Spleen (tissue), 11 donors: ENCODE data around the gene RGPD8. TPM values are rescaled to one million over a fixed set of nuclear protein-coding genes. Genes with fewer than 3 reads are reported as not detected.
"Not testable (repeated sequence)": the region's sequence is repeated elsewhere in the genome, so short reads cannot be mapped to it uniquely, and the experiment has no call there.

Experiments used
- DNase-seq: peaks from one replicate; pipeline ENCODE4 v3.0.0-alpha.2; 2020
- H3K27ac ChIP-seq, 8 donors: fragments of 200-600 bp; sonication (generic) in 7 of 8; 1 replicate in 4 of 8; 2 replicates in 4 of 8; pipeline versions ENCODE4 v1.5.0 to v1.8.0; 2016 to 2021; ENCODE audit warnings: inconsistent platforms in 4 of 8, mild to moderate bottlenecking in 4 of 8, moderate library complexity in 1 of 8
- H3K27me3 ChIP-seq, 7 donors: fragments of 200-600 bp; sonication (generic) in 6 of 7; replicated peaks in 1 of 7; 1 replicate in 4 of 7; 2 replicates in 3 of 7; pipeline versions ENCODE4 v1.5.0 to v1.8.0; 2016 to 2021; ENCODE audit warnings: inconsistent platforms in 3 of 7, mild to moderate bottlenecking in 1 of 7
- H3K36me3 ChIP-seq, 6 donors: fragments of 200-600 bp; sonication (generic) in 5 of 6; 1 replicate in 4 of 6; 2 replicates in 2 of 6; pipeline versions ENCODE4 v1.5.0 to v1.8.0; 2016 to 2021; ENCODE audit warnings: inconsistent platforms in 2 of 6
- H3K4me1 ChIP-seq, 6 donors: fragments of 200-600 bp; sonication (generic) in 5 of 6; 1 replicate in 3 of 6; 2 replicates in 3 of 6; pipeline versions ENCODE4 v1.5.0 to v1.8.0; 2016 to 2021; ENCODE audit warnings: inconsistent platforms in 3 of 6
- H3K4me3 ChIP-seq, 8 donors: fragments of 200-600 bp; sonication (generic) in 7 of 8; 1 replicate in 4 of 8; 2 replicates in 4 of 8; pipeline versions ENCODE4 v1.5.0 to v1.8.0; 2016 to 2021; ENCODE audit warnings: inconsistent platforms in 4 of 8, mild to moderate bottlenecking in 4 of 8, moderate library complexity in 2 of 8
- H3K9me3 ChIP-seq, 8 donors: fragments of 200-600 bp; sonication (generic) in 7 of 8; 1 replicate in 4 of 8; 2 replicates in 4 of 8; pipeline versions ENCODE4 v1.5.0 to v1.8.0; 2016 to 2021; ENCODE audit warnings: inconsistent platforms in 4 of 8
- POLR2A ChIP-seq, 3 donors: fragments of 450-650 bp; IDR thresholded peaks; one replicate each; pipeline ENCODE4 v1.5.1; 2017; ENCODE audit warnings: antibody characterized with exemption in 3 of 3, mild to moderate bottlenecking in 1 of 3
- POLR2AphosphoS5 ChIP-seq, 3 donors: sonication (generic); formaldehyde crosslinking; IDR thresholded peaks; one replicate each; pipeline ENCODE4 v1.5.1; 2017; ENCODE audit warnings: antibody characterized with exemption in 3 of 3
- WGBS, 5 donors: extraction: QIAGEN DNeasy Blood & Tissue Kit in 3 of 5; methylation state at CpG; one replicate each; pipeline versions ENCODE4 v1.1.5 to v1.1.7; 2013 to 2018; 5-methylcytosine and 5-hydroxymethylcytosine counted together
- intact Hi-C: fragments of 100-400 bp; cut with DNase I; formaldehyde crosslinking; loops from one replicate; pipeline ENCODE4 v1.15.0; 2023; ENCODE audit warnings: low total_unique reads
- polyA plus RNA-seq, 3 donors: library from polyadenylated mRNA; stranded (reverse); fragments of 200-250 nt; gene quantifications; one replicate each; pipeline ENCODE4 v1.2.1, GENCODE V29; 2013
- total RNA-seq, 7 donors: library from RNA; depleted of rRNA in 3 of 7; stranded (reverse); fragments of >200 nt in 3 of 7; fragmentation: NEBNext Ultra II Directional in 4 of 7; extraction: Animal tissue kit (Norgen Biotek cat#: 25700) in 4 of 7; gene quantifications; one replicate each; pipeline versions ENCODE4 v1.1.0 to v1.2.1, GENCODE V29; 2016 to 2021
- TF ChIP-seq, protein P1 (sequence below), 11 experiments: fragments of 200-600 bp in 7 of 11; fragments of 450-650 bp in 4 of 11; sonication (generic) in 4 of 11; IDR thresholded peaks in 8 of 11; conservative IDR thresholded peaks in 3 of 11; 1 replicate in 7 of 11; 2 replicates in 4 of 11; pipeline versions ENCODE4 v1.4.0 to v1.8.0; 2016 to 2021; ENCODE audit warnings: antibody characterized with exemption in 11 of 11, inconsistent platforms in 4 of 11, mild to moderate bottlenecking in 1 of 11
- donor health status: healthy with polysubstance abuse.
- donor health status: DM: no; HTN: no; CAD: no; lungs with moderate emphysema.
- donor health status: DM: no; HTN: no; CAD: no.
- donor health status: Bipolar disorder and iron deficiency.
- donor health status: healthy.
- donor health status: DM: no; HTN: no; CAD: no.
- donor health status: DM: yes; HTN: yes; CAD: no.

Gene RGPD8
- total and polyA plus RNA-seq, 10 donors: 0.09 to 35.4 (median 17.7) TPM

DNA sequence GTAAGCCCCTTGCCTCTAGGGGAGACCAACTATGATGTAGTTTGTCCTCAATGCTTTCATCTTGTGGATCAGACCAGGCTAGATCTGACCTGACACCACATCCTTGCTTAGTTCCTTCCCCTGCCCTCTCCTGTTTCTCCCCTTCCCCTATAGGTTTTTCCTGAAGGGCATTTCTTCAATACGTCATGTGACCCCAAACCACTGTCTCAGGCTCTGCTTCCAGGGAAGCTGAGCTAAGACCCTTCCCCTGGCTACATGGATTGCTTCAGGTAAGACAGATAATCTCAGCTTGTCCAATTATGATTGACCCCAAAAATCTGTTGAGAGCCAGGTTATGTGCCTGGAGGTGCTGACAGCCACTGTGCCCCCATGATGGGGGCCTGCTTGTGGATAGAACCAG is 25.9 kb upstream of the RGPD8 start:
- H3K27ac ChIP-seq: no peak overlapping the region
- no peaks in the 10 kb centered on the region for H3K4me1 ChIP-seq
- intact Hi-C loops: no loop called here
- TF ChIP-seq POLR2A (IDR thresholded peaks at IDR 0.05) (no peak), POLR2AphosphoS5 (IDR thresholded peaks at IDR 0.05) (no peak)
- TF ChIP-seq, protein P1, sequence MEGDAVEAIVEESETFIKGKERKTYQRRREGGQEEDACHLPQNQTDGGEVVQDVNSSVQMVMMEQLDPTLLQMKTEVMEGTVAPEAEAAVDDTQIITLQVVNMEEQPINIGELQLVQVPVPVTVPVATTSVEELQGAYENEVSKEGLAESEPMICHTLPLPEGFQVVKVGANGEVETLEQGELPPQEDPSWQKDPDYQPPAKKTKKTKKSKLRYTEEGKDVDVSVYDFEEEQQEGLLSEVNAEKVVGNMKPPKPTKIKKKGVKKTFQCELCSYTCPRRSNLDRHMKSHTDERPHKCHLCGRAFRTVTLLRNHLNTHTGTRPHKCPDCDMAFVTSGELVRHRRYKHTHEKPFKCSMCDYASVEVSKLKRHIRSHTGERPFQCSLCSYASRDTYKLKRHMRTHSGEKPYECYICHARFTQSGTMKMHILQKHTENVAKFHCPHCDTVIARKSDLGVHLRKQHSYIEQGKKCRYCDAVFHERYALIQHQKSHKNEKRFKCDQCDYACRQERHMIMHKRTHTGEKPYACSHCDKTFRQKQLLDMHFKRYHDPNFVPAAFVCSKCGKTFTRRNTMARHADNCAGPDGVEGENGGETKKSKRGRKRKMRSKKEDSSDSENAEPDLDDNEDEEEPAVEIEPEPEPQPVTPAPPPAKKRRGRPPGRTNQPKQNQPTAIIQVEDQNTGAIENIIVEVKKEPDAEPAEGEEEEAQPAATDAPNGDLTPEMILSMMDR (IDR thresholded peaks at IDR 0.05 in 8 of 11, conservative IDR thresholded peaks at IDR 0.05 in 3 of 11): no peak
- H3K4me3 ChIP-seq: no peak overlapping the region
- DNase-seq: no peak
- 87 to 100% (median 93%) methylated on average over 1 of the region's 1 CpG for WGBS, 5 donors
- H3K36me3 ChIP-seq: no peaks in the 10 kb centered on the region
- H3K27me3 ChIP-seq: peaks cover 0 to 11% (median 0%) of the 10 kb centered on the region in 7 donors
- no peaks in the 10 kb centered on the region for H3K9me3 ChIP-seq

DNA sequence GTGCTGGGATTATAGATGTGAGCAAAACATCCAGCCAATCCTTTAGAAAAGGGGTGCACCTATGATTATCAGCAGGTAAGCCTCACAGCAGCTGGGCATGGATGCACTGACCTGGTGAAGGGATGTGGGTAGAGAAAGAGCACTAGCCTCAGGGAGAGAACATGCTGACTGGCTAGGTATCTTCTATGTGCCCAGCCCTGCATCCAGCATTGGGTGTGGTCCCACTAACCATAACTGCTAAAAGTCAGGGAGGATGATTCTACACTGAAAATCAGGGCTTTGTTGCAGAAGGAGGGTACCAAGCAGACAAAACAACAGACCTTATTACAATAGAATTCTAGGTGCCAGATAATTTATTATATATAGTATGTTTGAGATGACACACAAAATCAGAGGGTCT is 21.1 kb upstream of the RGPD8 start:
- no peak overlapping the region for H3K4me3 ChIP-seq
- no peak for DNase-seq
- intact Hi-C loops: no loop called here

DNA sequence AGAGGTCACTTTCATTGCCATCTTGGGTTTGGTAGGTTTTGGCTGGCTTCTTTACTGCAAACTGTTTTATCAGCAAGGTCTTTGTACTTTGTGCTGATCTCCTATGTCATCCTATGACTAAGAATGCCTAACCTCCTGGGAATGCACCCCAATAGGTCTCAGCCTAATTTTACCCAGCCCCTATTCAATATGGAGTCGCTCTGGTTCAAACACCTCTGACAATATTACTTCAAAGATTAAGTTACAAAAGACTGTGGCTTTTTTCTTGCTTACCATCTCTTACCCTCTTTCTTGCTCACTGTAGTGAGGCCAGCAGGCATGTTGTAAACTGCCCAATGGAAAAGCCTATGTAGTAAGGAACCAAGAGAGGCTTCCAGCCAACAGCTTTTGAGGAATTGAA is 17.9 kb upstream of the RGPD8 start:
- H3K9me3 ChIP-seq: peaks cover 0 to 9% (median 6%) of the 10 kb centered on the region in 8 donors
- H3K27me3 ChIP-seq: no peaks in the 10 kb centered on the region
- H3K4me3 ChIP-seq: no peak overlapping the region
- no peaks in the 10 kb centered on the region for H3K36me3 ChIP-seq
- H3K4me1 ChIP-seq: no peaks in the 10 kb centered on the region
- 89 to 100% (median 93%) methylated on average over 1 of the region's 1 CpG for WGBS, 5 donors
- intact Hi-C loops: no loop called here
- no peak overlapping the region for H3K27ac ChIP-seq
- no peak for DNase-seq
- TF ChIP-seq POLR2A (IDR thresholded peaks at IDR 0.05): no peak
- TF ChIP-seq POLR2AphosphoS5 (IDR thresholded peaks at IDR 0.05): no peak
- TF ChIP-seq, protein P1 (IDR thresholded peaks at IDR 0.05 in 8 of 11, conservative IDR thresholded peaks at IDR 0.05 in 3 of 11): no peak

More for the DNA sequence above, 21.1 kb upstream of the RGPD8 start:
- TF ChIP-seq, protein P1 (IDR thresholded peaks at IDR 0.05 in 8 of 11, conservative IDR thresholded peaks at IDR 0.05 in 3 of 11): no peak
- no peak for TF ChIP-seq POLR2A (IDR thresholded peaks at IDR 0.05)
- Histone ChIP-seq H3K36me3 (no peaks in the 10 kb centered on the region), H3K9me3 (peaks cover 0 to 8% (median 5%) of the 10 kb centered on the region in 8 donors), H3K27ac (no peak overlapping the region), H3K4me1 (no peaks in the 10 kb centered on the region), H3K27me3 (no peaks in the 10 kb centered on the region)

DNA sequence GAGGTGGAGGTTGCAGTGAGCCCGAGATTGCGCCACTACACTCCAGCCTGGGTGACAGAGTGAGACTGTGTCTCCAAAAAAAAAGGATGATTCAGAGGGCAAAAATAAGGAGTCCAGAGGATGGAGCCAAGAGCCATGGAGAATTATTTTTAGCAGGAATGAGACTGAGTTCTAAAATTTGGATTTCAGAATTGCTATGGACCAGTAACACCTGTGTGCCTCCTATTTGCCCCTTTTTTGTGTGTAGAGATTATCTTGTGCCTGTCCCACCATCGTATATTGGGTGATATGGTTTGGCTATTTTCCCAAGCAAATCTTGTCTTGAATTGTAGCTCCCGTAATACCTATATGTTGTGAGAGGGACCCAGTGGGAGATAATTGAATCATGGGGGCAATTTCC is 16.4 kb upstream of the RGPD8 start:
- 91 to 98% (median 95%) methylated on average over 4 of the region's 4 CpGs for WGBS, 5 donors
- DNase-seq: no peak

DNA sequence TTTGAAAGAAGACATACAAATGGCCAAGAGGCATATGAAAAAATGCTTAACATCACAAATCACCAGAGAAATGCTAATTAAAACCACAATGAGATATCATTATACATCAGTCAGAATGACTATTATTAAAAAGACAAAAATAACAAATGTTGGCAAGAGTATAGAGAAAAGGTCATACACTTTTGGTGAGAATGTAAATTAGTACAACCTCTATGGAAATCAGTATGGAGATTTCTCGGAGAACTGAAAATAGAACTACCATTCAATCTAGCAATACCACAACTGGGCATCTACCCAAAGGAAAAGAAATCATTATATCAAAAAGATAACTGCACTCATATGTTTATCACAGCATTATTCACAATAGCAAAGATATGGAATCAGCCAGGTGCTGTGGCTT is 10.8 kb upstream of the RGPD8 start:
- intact Hi-C loops, H3K4me3 ChIP-seq, H3K27ac ChIP-seq, H3K9me3 ChIP-seq, DNase-seq, H3K36me3 ChIP-seq, H3K4me1 ChIP-seq, H3K27me3 ChIP-seq: not testable (repeated sequence)
- 93 to 100% (median 100%) methylated on average over 1 of the region's 1 CpG; no CpG with 5 or more reads in 2 of the 5 donors for WGBS, 5 donors

More for the DNA sequence above, 16.4 kb upstream of the RGPD8 start:
- Histone ChIP-seq H3K4me1 (no peaks in the 10 kb centered on the region), H3K27me3 (no peaks in the 10 kb centered on the region), H3K4me3 (no peak overlapping the region), H3K9me3 (peaks cover 0 to 9% (median 6%) of the 10 kb centered on the region in 8 donors), H3K36me3 (no peaks in the 10 kb centered on the region), H3K27ac (no peak overlapping the region)
- no peak for TF ChIP-seq POLR2AphosphoS5 (IDR thresholded peaks at IDR 0.05)
- TF ChIP-seq POLR2A (IDR thresholded peaks at IDR 0.05): no peak
- TF ChIP-seq, protein P1 (IDR thresholded peaks at IDR 0.05 in 8 of 11, conservative IDR thresholded peaks at IDR 0.05 in 3 of 11): no peak
- intact Hi-C loops: no loop called here

DNA sequence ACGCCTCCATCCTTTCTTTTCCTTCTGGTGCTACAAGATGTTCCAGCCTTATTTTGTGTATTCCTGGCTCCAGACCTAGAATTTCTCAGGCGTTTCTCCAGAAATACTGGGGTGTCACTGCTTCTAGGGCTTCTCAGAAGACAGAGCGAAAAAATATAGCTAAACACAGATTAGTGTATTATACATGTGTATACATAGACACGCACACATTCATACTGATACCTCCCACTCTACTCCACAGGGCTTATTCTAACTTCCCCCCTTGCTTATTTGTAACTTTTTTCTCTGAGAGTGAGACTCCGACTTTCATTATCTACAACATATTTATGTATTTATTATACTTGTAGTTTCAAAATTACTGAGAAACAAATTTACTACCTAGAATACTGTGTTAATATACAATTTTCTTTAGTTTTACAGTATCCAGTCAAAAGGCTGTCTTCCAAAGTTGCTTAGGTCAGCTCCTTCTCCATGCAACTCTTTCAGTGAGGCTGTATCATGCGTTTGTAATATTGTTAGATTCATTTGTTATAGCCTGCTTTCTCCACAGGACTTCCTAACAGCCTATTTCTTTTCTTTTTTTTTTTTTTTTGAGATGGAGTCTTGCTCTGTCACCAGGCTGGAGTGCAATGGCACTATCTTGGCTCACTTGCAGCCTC is 5.3 kb upstream of the RGPD8 start:
- H3K27ac ChIP-seq, H3K4me1 ChIP-seq, H3K4me3 ChIP-seq, H3K9me3 ChIP-seq, DNase-seq, H3K36me3 ChIP-seq: not testable (repeated sequence)
- 71 to 87% (median 82%) methylated on average over 6 of the region's 6 CpGs for WGBS, 5 donors
- peaks cover 0 to 13% (median 0%) of the 10 kb centered on the region in 7 donors for H3K27me3 ChIP-seq
- intact Hi-C loops: loop anchor here (10.0 kb wide), 1 partner anchor 314 kb away; no protein-coding TSS in a partner anchor

DNA sequence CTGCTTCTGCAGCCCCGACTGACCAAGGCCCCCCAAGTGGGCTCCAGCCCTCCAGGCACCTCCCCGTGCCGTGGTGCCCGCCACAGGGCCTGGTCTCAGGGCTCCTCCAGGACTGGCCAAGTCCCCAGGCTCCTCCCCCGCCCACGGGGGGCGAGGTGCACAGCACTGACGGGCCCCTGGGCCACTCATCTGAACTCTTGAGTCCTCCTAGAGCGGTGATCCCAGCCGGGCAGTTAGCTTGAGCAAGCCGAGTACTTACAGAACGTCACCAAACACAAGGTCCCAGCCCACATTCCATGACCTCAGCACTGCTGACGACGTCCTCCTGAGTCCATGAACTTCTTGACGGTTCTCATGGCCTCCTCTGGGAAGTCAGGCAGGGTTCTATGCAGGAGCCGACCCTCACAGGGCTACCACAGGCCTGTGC is 4.0 kb upstream of the RGPD8 start:
- H3K27ac ChIP-seq, H3K9me3 ChIP-seq, H3K36me3 ChIP-seq, H3K4me3 ChIP-seq: not testable (repeated sequence)
- peaks cover 0 to 11% (median under 1%) of the 10 kb centered on the region in 6 donors for H3K4me1 ChIP-seq
- intact Hi-C loops: loop anchor here (10.0 kb wide), 1 partner anchor 313 kb away; no protein-coding TSS in a partner anchor
- peaks cover 0 to 13% (median 0%) of the 10 kb centered on the region in 7 donors for H3K27me3 ChIP-seq
- DNase-seq: peak; percentile 67
- WGBS, 5 donors: 76 to 85% (median 79%) methylated on average over 14 to 16 of the region's 16 CpGs
